ENCODE results near the gene NEK9. TPM values are rescaled to one million over a fixed set of nuclear protein-coding genes. Genes with fewer than 3 reads are reported as not detected.
"Not testable (repeated sequence)": the region's sequence is repeated elsewhere in the genome, so short reads cannot be mapped to it uniquely, and the experiment has no call there.

The NEK9 gene
- total RNA-seq, 1 donor from 2014 or later: 61.9 TPM

DNA sequence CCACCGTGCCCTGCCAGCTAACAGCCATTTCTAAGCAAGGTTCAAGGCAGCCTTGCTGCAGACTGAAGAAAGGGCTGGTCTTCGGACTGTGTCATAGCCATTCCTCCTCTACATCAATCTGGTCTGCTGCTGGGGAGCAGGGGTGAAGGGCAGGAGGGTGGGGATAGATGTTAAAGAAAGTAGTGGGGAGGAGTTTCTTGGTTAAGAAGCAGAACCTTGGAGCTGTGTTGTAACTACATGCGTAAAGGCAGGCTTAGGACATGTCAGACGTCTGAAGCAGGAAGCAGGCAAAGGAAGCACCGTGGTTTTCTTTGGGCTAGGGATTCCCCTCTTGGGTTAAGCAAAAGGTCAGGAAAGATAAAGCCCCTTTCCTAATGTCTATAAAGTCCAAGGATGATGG, 18.1 kb upstream of the NEK9 start:
- DNase-seq (ENCODE audit: low spot score): no peak

DNA sequence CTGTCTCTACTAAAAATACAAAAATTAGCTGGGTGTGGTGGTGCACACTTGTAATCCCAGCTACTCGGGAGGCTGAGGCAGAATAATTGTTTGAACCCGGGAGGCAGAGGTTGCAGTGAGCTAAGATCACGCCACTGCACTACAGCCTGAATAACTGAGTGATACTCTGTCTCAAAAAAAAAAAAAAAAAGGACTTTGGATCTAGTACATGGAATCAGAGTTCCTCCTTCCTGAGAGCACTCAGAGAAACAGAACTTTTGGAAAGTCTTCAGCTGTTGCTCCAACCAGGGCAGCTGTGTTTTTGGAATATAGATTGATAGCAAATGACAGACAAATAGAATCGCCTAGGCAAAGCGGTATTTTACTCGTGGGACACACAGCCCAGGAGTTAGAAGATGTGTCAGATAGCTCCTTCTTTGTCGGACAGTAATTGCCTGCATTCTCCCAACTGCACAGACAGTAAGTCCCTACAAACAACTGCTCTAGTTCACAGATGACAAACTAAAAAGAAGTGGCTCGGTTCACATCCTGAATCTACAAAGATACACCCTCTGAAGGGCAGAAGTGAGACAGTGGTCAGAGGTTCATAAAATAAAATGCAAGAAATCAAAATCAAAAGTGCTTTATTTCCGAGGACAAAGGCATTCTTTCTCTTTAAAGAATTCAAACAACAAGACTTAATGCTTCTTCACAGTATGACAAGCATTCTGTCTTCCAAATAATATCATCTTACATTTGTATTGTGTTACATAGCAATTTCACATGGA, 17.1 kb upstream of the NEK9 start:
- DNase-seq (ENCODE audit: low spot score): no peak

DNA sequence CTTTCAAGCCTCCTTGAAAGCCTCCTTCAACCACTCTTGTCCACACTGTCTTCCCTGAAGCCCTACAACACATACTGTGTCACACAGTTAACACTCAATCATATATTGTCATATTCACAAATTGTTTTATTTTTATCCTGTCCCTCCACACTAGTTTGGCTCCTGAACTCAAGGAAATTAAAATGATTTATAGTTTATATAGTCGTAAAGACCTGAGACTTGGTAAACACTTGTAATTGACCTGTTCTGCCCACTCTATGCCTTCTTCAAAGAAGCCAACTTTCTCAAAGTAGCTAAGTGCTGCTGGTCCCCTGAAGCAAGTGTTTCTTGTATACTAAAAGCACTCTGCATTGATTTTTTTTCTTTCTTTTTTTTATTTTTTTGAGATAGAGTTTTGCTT, 15.6 kb upstream of the NEK9 start:
- DNase-seq (ENCODE audit: low spot score): no peak

- DNase-seq (ENCODE audit: low spot score): no peak
These were observed 15.1 kb upstream of the NEK9 start for GRCh38 chr14:75141967-75142366.

- DNase-seq (ENCODE audit: low spot score): no peak
These were observed 14.2 kb upstream of the NEK9 start for GRCh38 chr14:75141062-75141461.

DNA sequence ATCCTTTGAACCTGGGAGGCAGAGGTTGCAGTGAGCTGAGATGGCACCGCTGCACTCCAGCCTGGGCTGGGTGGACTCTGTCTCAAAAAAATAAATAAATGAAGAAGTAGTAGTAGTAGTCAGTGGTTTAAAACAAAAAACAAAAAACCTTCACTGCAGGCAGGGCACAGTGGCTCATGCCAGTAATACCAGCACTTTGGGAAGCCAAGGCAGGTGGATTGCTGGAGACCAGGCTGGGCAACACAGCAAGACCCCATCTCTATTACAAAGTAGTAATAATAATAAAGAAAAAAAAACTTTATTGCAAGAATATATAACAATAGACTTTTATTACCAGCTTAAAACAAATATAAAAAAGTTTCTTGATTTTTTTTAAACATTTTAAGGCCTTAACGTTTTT, 13.8 kb upstream of the NEK9 start:
- DNase-seq (ENCODE audit: low spot score): no peak

GRCh38 chr14:75139185-75139584, 12.3 kb upstream of the NEK9 start:
- DNase-seq (ENCODE audit: low spot score): no peak

DNA sequence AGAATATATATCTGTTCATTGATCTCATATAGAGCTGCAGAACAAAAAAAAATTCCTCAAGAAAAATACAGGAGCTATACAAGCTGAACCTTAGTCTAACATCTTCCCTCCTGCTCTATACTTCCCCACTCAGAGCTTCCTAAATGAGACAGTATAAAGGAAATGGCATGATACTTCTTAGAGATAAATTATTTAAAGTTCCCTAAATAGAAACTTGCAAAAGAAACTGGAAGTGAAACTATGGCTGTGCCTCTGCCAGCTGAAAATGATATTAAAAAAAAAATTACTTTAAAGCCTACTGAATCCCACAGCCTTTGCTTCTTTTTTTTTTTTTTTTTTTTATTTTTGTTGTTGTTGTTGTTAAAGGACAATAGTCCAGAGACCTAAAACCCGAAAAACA, 11.6 kb upstream of the NEK9 start:
- no peak for DNase-seq (ENCODE audit: low spot score)

DNA sequence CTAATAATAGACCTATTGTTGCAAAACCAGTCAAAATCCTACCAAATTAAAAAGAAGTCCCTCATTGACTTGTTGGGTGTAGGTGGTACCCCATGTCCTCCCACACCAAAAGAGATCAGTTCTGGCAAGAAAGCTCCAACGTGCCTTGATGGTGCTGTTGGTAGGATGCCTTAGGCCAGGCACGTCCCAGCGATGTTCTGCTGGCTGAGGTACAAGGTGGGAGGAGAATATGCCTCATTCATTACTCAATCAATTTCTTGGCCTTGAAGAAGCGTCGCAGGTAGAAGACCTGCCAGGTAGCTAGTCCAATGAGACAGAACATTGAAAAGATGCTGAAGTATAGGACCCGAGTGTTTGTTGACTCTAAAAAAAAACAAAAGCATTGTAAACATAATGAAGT, 7.8 kb upstream of the NEK9 start:
- no peak for DNase-seq (ENCODE audit: low spot score)

- no peak for DNase-seq (ENCODE audit: low spot score)
These were observed 6.7 kb upstream of the NEK9 start for GRCh38 chr14:75133597-75133996.

DNA sequence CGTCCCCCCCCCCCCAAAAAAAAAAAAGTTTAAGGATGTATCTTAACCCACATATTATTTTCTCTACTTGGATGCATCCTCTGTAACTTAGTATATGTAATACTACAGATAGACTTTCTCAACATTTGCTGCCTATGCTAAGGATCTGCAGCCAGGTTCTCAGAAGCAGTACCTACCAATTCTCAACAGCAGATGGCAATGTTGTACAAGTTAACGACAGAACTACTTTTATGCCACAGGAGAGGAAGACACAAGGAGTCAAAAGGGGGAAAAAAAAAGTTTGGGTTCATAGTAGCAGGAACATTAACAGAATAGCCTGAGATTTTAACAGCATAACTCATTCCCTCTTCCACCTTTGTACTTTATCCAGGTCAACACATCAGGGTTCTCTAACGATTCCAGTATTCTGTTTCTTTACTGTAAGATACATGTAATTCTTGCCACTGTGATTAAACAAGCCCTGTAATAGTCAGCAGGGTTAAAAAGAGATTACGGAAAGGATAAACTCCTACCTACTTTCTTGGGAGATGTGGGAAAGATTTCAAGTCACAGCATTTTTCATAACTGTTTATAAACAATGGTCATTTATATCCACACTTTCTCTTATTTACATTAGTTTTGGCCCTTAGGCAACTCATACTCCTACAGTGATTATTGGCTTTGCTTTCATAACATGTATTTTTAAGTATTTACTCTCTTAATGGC, 5.7 kb upstream of the NEK9 start:
- DNase-seq (ENCODE audit: low spot score): peak; percentile 90

DNA sequence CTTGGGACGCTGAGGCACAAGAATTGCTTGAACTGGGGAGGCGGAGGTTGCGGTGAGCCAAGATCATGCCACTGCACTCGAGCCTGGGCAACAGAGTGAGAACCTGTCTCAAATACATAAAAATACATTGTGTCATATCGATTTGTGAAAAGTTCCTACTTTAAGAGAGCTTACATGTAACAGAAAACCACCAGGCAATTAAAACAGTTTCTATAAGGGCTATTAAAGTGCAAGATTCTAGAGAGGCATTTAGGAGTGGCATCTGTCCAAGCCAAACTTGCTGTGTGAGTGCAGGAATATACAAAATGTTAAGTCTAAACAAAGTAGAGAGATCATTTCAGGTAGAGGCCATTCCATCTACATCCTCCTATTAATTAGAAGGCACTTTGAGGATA, 1.7 kb upstream of the NEK9 start:
- no peak for DNase-seq (ENCODE audit: low spot score)

DNA sequence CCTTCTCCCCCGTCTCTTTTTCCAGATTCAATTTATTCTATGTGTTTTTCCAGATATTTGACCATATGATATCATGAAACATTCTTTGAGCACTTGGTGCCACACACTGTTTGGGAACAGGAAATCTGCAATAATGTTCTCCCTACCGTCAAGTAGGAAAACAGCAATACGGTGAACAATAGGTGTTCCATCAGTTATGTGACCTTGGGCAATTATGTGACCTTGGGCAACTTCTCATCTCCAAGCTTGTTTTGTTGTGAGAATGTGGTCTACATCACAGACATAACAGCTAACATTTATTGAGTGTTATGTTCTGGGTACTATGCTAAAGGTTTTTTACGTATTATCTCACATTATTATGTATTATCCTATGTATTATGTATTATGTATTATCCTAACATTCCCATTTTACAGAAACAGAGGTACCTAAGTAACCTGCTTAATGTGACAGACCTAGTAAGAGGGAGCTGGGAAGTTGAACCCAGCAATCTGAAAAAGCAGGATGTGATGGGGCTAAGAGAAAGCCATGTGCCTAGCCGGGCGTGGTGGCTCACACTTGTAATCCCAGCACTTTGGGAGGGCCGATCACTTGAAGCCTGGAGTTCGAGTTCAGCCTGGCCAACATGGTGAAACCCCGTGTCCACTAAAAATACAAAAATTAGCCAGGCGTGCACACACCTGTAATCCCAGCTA, 1.2 kb upstream of the NEK9 start:
- no peak for DNase-seq (ENCODE audit: low spot score)

- DNase-seq (ENCODE audit: low spot score): not testable (repeated sequence)
These were observed 599 bp upstream of the NEK9 start for GRCh38 chr14:75127474-75127820.

GRCh38 chr14:75126121-75126544, 715 bp downstream of the NEK9 start:
- no peak for DNase-seq (ENCODE audit: low spot score)

DNA sequence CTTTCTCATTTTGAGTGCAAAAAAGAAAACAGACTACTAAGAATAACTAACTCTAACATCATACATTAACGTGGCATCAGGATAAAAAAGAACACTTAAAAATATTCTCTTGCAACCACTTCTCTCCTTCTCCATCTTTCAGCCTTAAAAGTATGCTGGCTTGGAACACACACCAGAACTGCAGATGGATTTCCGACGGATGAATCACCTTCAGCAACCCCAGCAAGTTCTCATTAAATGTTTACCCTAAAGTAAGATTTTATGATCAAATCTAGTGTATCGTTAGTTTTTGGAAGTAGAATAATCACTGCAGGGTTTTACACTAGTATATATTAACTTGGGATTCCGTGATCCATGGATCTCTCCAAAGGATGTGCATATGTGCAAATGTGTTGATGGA, 1.2 kb downstream of the NEK9 start:
- DNase-seq (ENCODE audit: low spot score): peak; percentile 59

GRCh38 chr14:75123991-75124390, 2.9 kb downstream of the NEK9 start:
- no peak for DNase-seq (ENCODE audit: low spot score)

GRCh38 chr14:75121552-75121951, 5.3 kb downstream of the NEK9 start:
- DNase-seq (ENCODE audit: low spot score): no peak

GRCh38 chr14:75120541-75121291, 6.1 kb downstream of the NEK9 start:
- no peak for DNase-seq (ENCODE audit: low spot score)

GRCh38 chr14:75119056-75119455, 7.8 kb downstream of the NEK9 start:
- no peak for DNase-seq (ENCODE audit: low spot score)

DNA sequence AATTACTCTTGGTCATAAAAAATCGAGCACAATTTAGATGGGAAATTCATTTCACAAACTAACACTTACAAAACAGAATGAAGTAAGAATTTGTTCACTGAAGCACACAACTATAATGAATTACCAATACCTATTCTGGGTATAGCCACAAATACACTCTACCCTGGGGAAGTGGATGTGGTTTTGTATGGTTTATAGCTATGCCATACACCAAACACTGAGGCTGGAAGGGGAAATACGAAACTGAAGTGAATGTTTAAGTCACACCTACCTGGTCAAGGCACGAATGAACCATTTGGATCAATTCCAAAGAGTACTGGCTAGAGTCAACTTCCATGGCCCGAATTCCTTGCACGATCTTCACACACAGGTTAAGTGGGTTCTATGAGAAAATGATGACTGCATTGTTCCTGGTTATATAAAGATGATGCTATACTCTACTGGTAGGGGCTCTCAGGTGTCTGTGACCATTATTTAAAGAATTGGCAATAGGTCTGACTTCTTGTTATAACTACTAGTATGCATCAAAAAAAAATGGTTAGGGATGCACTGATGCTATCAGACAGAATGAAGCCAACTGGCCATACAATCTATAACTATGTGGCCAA, 12.8 kb downstream of the NEK9 start:
- no peak for DNase-seq (ENCODE audit: low spot score)

DNA sequence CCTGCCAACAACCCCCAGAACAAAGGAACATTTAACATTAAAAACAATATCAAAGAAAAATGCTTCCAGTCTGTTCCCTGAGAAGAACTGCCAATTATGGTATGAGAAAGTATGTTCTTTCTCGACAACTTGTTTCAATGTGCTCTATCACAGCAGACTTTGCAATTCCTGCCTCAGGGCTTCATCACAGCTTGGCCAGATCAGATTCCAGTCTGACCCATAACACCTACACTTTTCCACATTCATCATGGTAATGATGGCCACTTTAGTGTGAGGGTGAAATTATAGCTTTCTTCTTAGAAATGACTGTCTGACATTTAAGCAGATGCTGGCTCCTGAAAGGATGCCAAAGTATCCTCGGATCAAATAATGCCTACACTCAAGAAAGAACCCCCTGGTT, 17.0 kb downstream of the NEK9 start:
- no peak for DNase-seq (ENCODE audit: low spot score)
